Hepatocyte (in vitro differentiated cells): ENCODE data around the gene C19orf44. TPM values are rescaled to one million over a fixed set of nuclear protein-coding genes. Genes with fewer than 3 reads are reported as not detected.
"Not testable (repeated sequence)": the region's sequence is repeated elsewhere in the genome, so short reads cannot be mapped to it uniquely, and the experiment has no call there.

Source experiments
- DNase-seq: peaks from one replicate; pipeline ENCODE4 v3.0.0-alpha.2; 2016; ENCODE audit warnings: low spot score
- H2AFZ ChIP-seq: fragments of 200-600 bp; sonication (generic); 2 replicates; pipeline ENCODE4 v1.6.0; 2016; ENCODE audit warnings: antibody characterized with exemption, mild to moderate bottlenecking
- H3K27ac ChIP-seq: fragments of 200-600 bp; sonication (generic); 2 replicates; pipeline ENCODE4 v1.5.1; 2016; ENCODE audit warnings: mild to moderate bottlenecking
- H3K27me3 ChIP-seq: fragments of 200-600 bp; sonication (generic); 2 replicates; pipeline ENCODE4 v1.6.1; 2016
- H3K36me3 ChIP-seq: fragments of 200-600 bp; sonication (generic); replicated peaks from 2 replicates; pipeline ENCODE4 v1.5.1; 2016; ENCODE audit warnings: low read depth; ENCODE audit not compliant: insufficient read depth
- H3K4me1 ChIP-seq: fragments of 200-600 bp; sonication (generic); 2 replicates; pipeline ENCODE4 v1.5.1; 2016; ENCODE audit warnings: mild to moderate bottlenecking, moderate library complexity; ENCODE audit not compliant: insufficient read depth
- H3K4me2 ChIP-seq: fragments of 200-600 bp; sonication (generic); 2 replicates; pipeline ENCODE4 v1.6.0; 2016
- H3K4me3 ChIP-seq: fragments of 200-600 bp; sonication (generic); 2 replicates; pipeline ENCODE4 v1.5.1; 2016; ENCODE audit warnings: mild to moderate bottlenecking
- H3K79me2 ChIP-seq: fragments of 200-600 bp; sonication (generic); 2 replicates; pipeline ENCODE4 v1.6.0; 2017; ENCODE audit warnings: mild to moderate bottlenecking
- H3K9me2 ChIP-seq: fragments of 200-600 bp; sonication (generic); replicated peaks from 2 replicates; pipeline ENCODE4 v1.6.0; 2017; ENCODE audit warnings: mild to moderate bottlenecking; ENCODE audit not compliant: insufficient read depth
- H3K9me3 ChIP-seq: fragments of 200-600 bp; sonication (generic); 2 replicates; pipeline ENCODE4 v1.5.1; 2016; ENCODE audit warnings: low read depth, mild to moderate bottlenecking
- H4K20me1 ChIP-seq: fragments of 200-600 bp; sonication (generic); 2 replicates; pipeline ENCODE4 v1.6.0; 2016; ENCODE audit warnings: mild to moderate bottlenecking; ENCODE audit not compliant: insufficient read depth, poor library complexity, severe bottlenecking
- EZH2 ChIP-seq: fragments of 200-600 bp; sonication (generic); IDR thresholded peaks from 2 replicates; pipeline ENCODE4 v1.6.1; 2016; ENCODE audit warnings: antibody characterized with exemption, mild to moderate bottlenecking, borderline replicate concordance
- EZH2phosphoT487 ChIP-seq: fragments of 200-600 bp; sonication (generic); IDR thresholded peaks from one replicate; pipeline ENCODE4 v1.6.1; 2018; ENCODE audit warnings: antibody characterized with exemption, mild to moderate bottlenecking, low read depth, moderate library complexity; ENCODE audit not compliant: unreplicated experiment, severe bottlenecking
- WGBS: methylation state at CpG from one replicate; pipeline ENCODE4 v1.1.6; 2016; ENCODE audit warnings: low lambda C conversion rate; ENCODE audit errors: missing lambda C conversion rate; 5-methylcytosine and 5-hydroxymethylcytosine counted together
- polyA plus RNA-seq: library from polyadenylated mRNA; unstranded; fragments of >200 nt; fragmentation: Nextera tagmentation; extraction: Ambion mirVana; gene quantifications from 2 replicates; pipeline ENCODE4 v1.2.1, GENCODE V29; 2016
- total RNA-seq: library from RNA; depleted of rRNA; stranded (reverse); fragments of >200 nt; gene quantifications from 2 replicates; pipeline ENCODE4 v1.2.3, GENCODE V29; 2014
- TF ChIP-seq, protein P1 (sequence below): fragments of 200-600 bp; sonication (generic); IDR thresholded peaks from 2 replicates; pipeline ENCODE4 v1.5.1; 2016; ENCODE audit warnings: antibody characterized with exemption, mild to moderate bottlenecking; ENCODE audit not compliant: poor library complexity

Gene C19orf44
- total and polyA plus RNA-seq, 2 experiments from 2014 or later, result 2.9 to 3.0 TPM

DNA sequence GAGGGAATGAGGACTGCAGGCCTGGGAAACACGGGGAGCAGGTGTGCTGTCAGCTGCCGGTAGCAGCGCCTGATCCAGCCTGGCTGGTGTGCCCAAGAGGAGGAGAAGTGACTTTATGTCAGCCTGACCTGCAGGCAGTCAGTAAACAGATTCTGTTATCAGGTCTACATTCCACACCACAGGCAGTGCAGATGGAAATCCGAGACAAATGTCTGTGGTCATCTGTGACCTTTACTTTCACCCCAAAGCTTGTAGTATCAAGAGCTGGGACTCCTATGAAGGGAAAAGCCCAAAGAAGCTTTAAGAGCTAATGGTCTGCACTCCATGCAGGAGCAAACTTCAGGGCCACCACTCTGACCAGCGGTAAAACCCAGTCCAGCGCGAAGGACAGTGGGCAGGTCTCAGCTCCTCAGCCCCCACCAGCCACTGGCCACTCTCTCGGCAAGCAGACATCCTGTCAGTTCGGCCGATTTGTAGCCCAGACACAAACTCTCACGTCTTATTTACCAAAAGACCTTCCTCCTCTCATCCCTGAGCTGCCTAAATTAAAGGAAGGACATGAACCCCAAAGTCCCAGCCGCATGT is 32.1 kb upstream of the C19orf44 start:
- Histone ChIP-seq H2AFZ (no peak overlapping the region), H3K4me3 (no peak overlapping the region), H3K9me2 (no peaks in the 10 kb centered on the region), H3K4me2 (peak overlapping the region; percentile 68), H3K4me1 (peaks cover 14% of the 10 kb centered on the region), H4K20me1 (peaks cover 68% of the 10 kb centered on the region), H3K27ac (peak overlapping the region; percentile 69), H3K79me2 (peaks cover 98% of the 10 kb centered on the region), H3K27me3 (no peaks in the 10 kb centered on the region), H3K9me3 (no peaks in the 10 kb centered on the region), H3K36me3 (no peaks in the 10 kb centered on the region)
- TF ChIP-seq, protein P1, sequence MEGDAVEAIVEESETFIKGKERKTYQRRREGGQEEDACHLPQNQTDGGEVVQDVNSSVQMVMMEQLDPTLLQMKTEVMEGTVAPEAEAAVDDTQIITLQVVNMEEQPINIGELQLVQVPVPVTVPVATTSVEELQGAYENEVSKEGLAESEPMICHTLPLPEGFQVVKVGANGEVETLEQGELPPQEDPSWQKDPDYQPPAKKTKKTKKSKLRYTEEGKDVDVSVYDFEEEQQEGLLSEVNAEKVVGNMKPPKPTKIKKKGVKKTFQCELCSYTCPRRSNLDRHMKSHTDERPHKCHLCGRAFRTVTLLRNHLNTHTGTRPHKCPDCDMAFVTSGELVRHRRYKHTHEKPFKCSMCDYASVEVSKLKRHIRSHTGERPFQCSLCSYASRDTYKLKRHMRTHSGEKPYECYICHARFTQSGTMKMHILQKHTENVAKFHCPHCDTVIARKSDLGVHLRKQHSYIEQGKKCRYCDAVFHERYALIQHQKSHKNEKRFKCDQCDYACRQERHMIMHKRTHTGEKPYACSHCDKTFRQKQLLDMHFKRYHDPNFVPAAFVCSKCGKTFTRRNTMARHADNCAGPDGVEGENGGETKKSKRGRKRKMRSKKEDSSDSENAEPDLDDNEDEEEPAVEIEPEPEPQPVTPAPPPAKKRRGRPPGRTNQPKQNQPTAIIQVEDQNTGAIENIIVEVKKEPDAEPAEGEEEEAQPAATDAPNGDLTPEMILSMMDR, result no peak
- TF ChIP-seq EZH2, result no peak
- no peak for TF ChIP-seq EZH2phosphoT487
- 21% methylated on average over 12 of the region's 12 CpGs for WGBS
- DNase-seq, result peak; percentile 54

DNA sequence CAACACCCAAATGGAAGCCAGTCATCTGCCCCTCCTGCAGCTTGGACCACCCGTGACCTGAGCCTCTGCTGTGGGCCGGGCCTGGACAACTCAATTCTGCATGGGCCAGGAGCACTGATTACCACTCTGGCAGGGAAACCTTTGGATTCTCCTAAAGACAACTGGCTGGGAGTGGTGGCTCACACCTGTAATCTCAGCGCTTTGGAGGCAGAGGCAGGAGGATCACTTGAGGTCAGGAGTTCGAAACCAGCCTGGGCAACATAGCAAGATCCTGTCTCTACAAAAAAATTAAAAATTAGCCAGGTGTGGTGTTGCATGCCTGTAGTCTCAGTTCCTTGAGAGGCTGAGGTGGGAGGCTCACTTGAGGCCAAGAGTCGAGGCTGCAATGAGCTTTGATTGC is 31.0 kb upstream of the C19orf44 start:
- H3K4me1 ChIP-seq, result peaks cover 21% of the 10 kb centered on the region

DNA sequence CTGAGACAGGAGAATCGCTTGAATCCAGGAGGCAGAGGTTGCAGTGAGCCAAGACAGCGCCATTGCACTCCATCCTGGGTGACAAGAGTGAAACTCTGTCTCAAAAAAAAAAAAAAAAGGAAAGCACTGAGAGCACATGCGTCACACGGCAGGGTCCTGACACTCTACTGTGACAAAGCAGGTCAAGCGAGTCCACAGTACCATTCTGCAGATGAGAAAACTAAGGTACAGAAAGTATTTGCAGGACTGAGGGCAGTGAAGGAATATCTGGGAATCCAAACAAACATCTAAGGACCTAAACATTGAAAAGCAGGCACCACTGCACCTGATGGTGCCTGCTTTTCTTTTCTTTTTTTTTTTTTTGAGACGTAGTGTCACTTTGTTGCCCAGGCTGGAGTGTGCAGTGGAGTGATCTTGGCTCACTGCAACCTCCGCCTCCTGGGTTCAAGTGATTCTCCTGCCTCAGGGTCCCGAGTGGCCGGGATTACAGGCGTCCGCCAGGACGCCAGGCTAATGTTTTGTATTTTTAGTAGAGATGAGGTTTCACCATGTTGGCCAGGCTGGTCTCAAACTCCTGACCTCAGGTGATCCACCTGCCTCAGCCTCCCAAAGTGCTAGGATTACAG is 29.3 kb upstream of the C19orf44 start:
- peaks cover 64% of the 10 kb centered on the region for H4K20me1 ChIP-seq
- H3K36me3 ChIP-seq, H3K4me2 ChIP-seq, H3K9me2 ChIP-seq, DNase-seq, H2AFZ ChIP-seq, H3K27ac ChIP-seq, H3K9me3 ChIP-seq, H3K4me3 ChIP-seq, H3K27me3 ChIP-seq: not testable (repeated sequence)
- 85% methylated on average over 12 of the region's 12 CpGs for WGBS
- H3K4me1 ChIP-seq, result peaks cover 28% of the 10 kb centered on the region
- peaks cover 96% of the 10 kb centered on the region for H3K79me2 ChIP-seq

More for the DNA sequence above, 31.0 kb upstream of the C19orf44 start:
- Histone ChIP-seq H3K4me3 (no peak overlapping the region), H3K36me3 (no peaks in the 10 kb centered on the region), H3K9me3 (no peaks in the 10 kb centered on the region), H2AFZ (no peak overlapping the region), H3K79me2 (peaks cover 98% of the 10 kb centered on the region), H3K27me3 (no peaks in the 10 kb centered on the region), H3K27ac (no peak overlapping the region), H3K4me2 (no peak overlapping the region), H4K20me1 (peaks cover 65% of the 10 kb centered on the region), H3K9me2 (no peaks in the 10 kb centered on the region)
- TF ChIP-seq EZH2phosphoT487 (no peak), EZH2 (no peak)
- TF ChIP-seq, protein P1, result no peak
- WGBS, result 98% methylated on average over 5 of the region's 5 CpGs
- no peak for DNase-seq

DNA sequence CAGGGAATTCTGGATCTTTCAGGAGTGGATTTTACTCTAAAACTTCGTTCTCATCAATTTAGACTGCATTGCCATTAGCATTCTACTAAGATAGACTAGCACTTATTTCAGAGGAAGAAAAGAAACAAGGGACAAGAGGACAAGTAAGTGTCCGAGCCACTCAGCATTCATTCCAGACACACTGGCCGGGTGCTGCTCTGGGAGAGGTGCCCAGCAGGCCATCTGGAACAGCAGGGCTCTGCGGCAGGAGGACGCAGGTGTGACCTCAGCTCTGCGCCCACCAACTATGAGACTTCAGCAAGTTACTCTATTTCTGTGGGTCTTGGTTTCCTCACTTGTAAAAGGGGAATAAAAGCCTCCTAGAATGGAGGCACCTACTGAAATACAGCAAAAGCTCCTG is 28.6 kb upstream of the C19orf44 start:
- TF ChIP-seq EZH2, result no peak
- TF ChIP-seq EZH2phosphoT487, result no peak
- TF ChIP-seq, protein P1, result no peak
- Histone ChIP-seq H3K79me2 (peaks cover 90% of the 10 kb centered on the region), H4K20me1 (peaks cover 57% of the 10 kb centered on the region), H2AFZ (no peak overlapping the region), H3K4me1 (peaks cover 28% of the 10 kb centered on the region), H3K36me3 (no peaks in the 10 kb centered on the region), H3K9me3 (no peaks in the 10 kb centered on the region), H3K27me3 (no peaks in the 10 kb centered on the region), H3K4me3 (no peak overlapping the region), H3K4me2 (no peak overlapping the region), H3K27ac (no peak overlapping the region), H3K9me2 (no peaks in the 10 kb centered on the region)
- 94% methylated on average over 6 of the region's 6 CpGs for WGBS
- no peak for DNase-seq
